Kidney (tissue), 14 donors: Measurements from ENCODE around the gene C12orf56. TPM values are rescaled to one million over a fixed set of nuclear protein-coding genes. Genes with fewer than 3 reads are reported as not detected.
A peak's percentile ranks its signal among the peaks of the same experiment; 100 is the strongest.

Experiments used
- DNase-seq, 5 donors: peaks; one replicate each; pipeline ENCODE4 v3.0.0-alpha.2; 2013 to 2020
- FAIRE-seq: peaks from 2 replicates; lab custom pipeline; 2012; peaks lifted over from hg19 to GRCh38; lab: Jason Lieb, UNC
- H3K27ac ChIP-seq, 2 donors: one replicate each; pipeline ENCODE4 v1.7.0; 2013; ENCODE audit warnings: low read depth in 2 of 2, low read length in 2 of 2, inconsistent platforms in 1 of 2
- H3K27me3 ChIP-seq: one replicate; pipeline ENCODE4 v1.7.1; 2013; ENCODE audit warnings: low read length, inconsistent platforms; ENCODE audit not compliant: control insufficient read depth, insufficient read depth
- H3K36me3 ChIP-seq, 3 donors: one replicate each; pipeline versions ENCODE4 v1.7.0 to v1.7.1; 2013; ENCODE audit warnings: low read length in 3 of 3, control low read depth in 1 of 3, inconsistent platforms in 1 of 3; ENCODE audit not compliant: insufficient read depth in 3 of 3, control insufficient read depth in 2 of 3
- H3K4me1 ChIP-seq, 3 donors: one replicate each; pipeline versions ENCODE4 v1.7.0 to v1.7.1; 2013; ENCODE audit warnings: low read length in 3 of 3, inconsistent platforms in 1 of 3, low read depth in 1 of 3; ENCODE audit not compliant: control insufficient read depth in 2 of 3, insufficient read depth in 2 of 3
- H3K4me3 ChIP-seq, 3 donors: one replicate each; pipeline versions ENCODE4 v1.7.0 to v1.8.1; 2013; ENCODE audit warnings: low read length in 3 of 3, control low read depth in 1 of 3, inconsistent platforms in 1 of 3
- H3K9ac ChIP-seq, 3 donors: one replicate each; pipeline versions ENCODE4 v1.7.0 to v1.7.1; 2013; ENCODE audit warnings: low read length in 3 of 3, control low read depth in 1 of 3, inconsistent platforms in 1 of 3
- H3K9me3 ChIP-seq, 3 donors: one replicate each; pipeline versions ENCODE4 v1.7.0 to v1.7.1; 2013; ENCODE audit warnings: low read length in 3 of 3, control low read depth in 1 of 3, inconsistent platforms in 1 of 3; ENCODE audit not compliant: control insufficient read depth in 2 of 3, insufficient read depth in 1 of 3
- CTCF ChIP-seq: IDR thresholded peaks from 3 replicates; pipeline ENCODE4 v1.5.1; 2012; ENCODE audit warnings: mild to moderate bottlenecking, moderate library complexity, borderline replicate concordance; ENCODE audit not compliant: insufficient read depth; ENCODE audit errors: extremely low read depth
- intact Hi-C: fragments of 100-400 bp; cut with DNase I; formaldehyde crosslinking; loops from one replicate; pipeline ENCODE4 v1.11.1; 2022
- polyA plus RNA-seq: library from polyadenylated mRNA; stranded (reverse); fragments of 350-450 nt; fragmentation: Illumina TruSeq; extraction: RNeasy Lipid Tissue Mini Kit (QIAGEN cat#74804); gene quantifications from one replicate; pipeline ENCODE4 v1.2.3, GENCODE V29; 2014; ENCODE audit warnings: low read depth, low replicate concordance; ENCODE audit not compliant: insufficient read depth
- total RNA-seq: library from RNA; stranded (reverse); fragmentation: NEBNext Ultra II Directional; extraction: Animal tissue kit (Norgen Biotek cat#: 25700); gene quantifications from one replicate; pipeline ENCODE4 v1.2.1, GENCODE V29; 2021
- donor health status: control.
- donor health status: control.
- donor health status: control.
- donor health status: control.
- donor health status: control.
- donor health status: DM: yes; HTN: yes; CAD: no.
- donor health status: Normal renal cell carcinoma (clear cell type).

Gene C12orf56
- total and polyA plus RNA-seq, 2 donors from 2014 or later = 1.5 to 5.2 TPM

- no peak for FAIRE-seq
- Histone ChIP-seq H3K4me3 (no peak overlapping the region), H3K4me1 (no peaks in the 10 kb centered on the region), H3K9me3 (no peaks in the 10 kb centered on the region), H3K9ac (no peak overlapping the region), H3K27me3 (no peaks in the 10 kb centered on the region), H3K27ac (no peak overlapping the region), H3K36me3 (no peaks in the 10 kb centered on the region)
- intact Hi-C loops = no loop called here
- DNase-seq = peak in 3 of 5 donors; percentile 12 to 44 (median 21)
- no peak for TF ChIP-seq CTCF
These were observed 86.0 kb downstream of the C12orf56 start for GRCh38 chr12:64304571-64304970.

GRCh38 chr12:64299628-64300027 lies 90.9 kb downstream of the C12orf56 start:
- no peak for TF ChIP-seq CTCF
- FAIRE-seq (no peak), DNase-seq (no peak)
- H3K4me1 ChIP-seq = no peaks in the 10 kb centered on the region
- no peaks in the 10 kb centered on the region for H3K9me3 ChIP-seq
- no peaks in the 10 kb centered on the region for H3K27me3 ChIP-seq
- H3K4me3 ChIP-seq = no peak overlapping the region
- intact Hi-C loops = no loop called here
- H3K9ac ChIP-seq = no peak overlapping the region
- H3K27ac ChIP-seq = no peak overlapping the region
- H3K36me3 ChIP-seq = no peaks in the 10 kb centered on the region

GRCh38 chr12:64296301-64296700 lies 94.3 kb downstream of the C12orf56 start:
- no peak overlapping the region for H3K4me3 ChIP-seq
- H3K27me3 ChIP-seq = no peaks in the 10 kb centered on the region
- no peak for TF ChIP-seq CTCF
- DNase-seq = no peak
- H3K9me3 ChIP-seq = no peaks in the 10 kb centered on the region
- no peaks in the 10 kb centered on the region for H3K4me1 ChIP-seq
- H3K9ac ChIP-seq = no peak overlapping the region
- no peaks in the 10 kb centered on the region for H3K36me3 ChIP-seq
- no peak overlapping the region for H3K27ac ChIP-seq
- intact Hi-C loops = no loop called here
- no peak for FAIRE-seq
